WERI-Rb-1 (cell line): ENCODE measurements around the gene AKR7A3.

Experiments used
- DNase-seq: peaks from one replicate; pipeline ENCODE4 v3.0.0-alpha.2; 2020
- H3K27ac ChIP-seq: fragments of 250-450 bp; sonication (Bioruptor Pico); 2 replicates; pipeline ENCODE4 v1.5.1; 2020; ENCODE audit warnings: mild to moderate bottlenecking, moderate library complexity
- H3K27me3 ChIP-seq: fragments of 250-450 bp; sonication (Bioruptor Pico); 2 replicates; pipeline ENCODE4 v1.5.1; 2021; ENCODE audit warnings: mild to moderate bottlenecking, low read depth, moderate library complexity; ENCODE audit not compliant: insufficient read depth, severe bottlenecking
- H3K36me3 ChIP-seq: fragments of 250-450 bp; sonication (Bioruptor Pico); 2 replicates; pipeline ENCODE4 v1.5.1; 2020; ENCODE audit warnings: mild to moderate bottlenecking, moderate library complexity
- H3K4me3 ChIP-seq: 2 replicates; pipeline ENCODE4 v1.5.1; 2011; ENCODE audit warnings: low read depth, mild to moderate bottlenecking, control low read depth, low read length
- H3K9me3 ChIP-seq: fragments of 250-450 bp; sonication (Bioruptor Pico); 2 replicates; pipeline ENCODE4 v1.5.1; 2021; ENCODE audit warnings: mild to moderate bottlenecking, moderate library complexity; ENCODE audit not compliant: severe bottlenecking
- CTCF ChIP-seq: IDR thresholded peaks from 2 replicates; pipeline ENCODE4 v1.5.1; 2011; ENCODE audit warnings: low read depth, mild to moderate bottlenecking, control low read depth, inconsistent platforms, low read length

Gene AKR7A3

GRCh38 chr1:19317126-19317910 lies 28.7 kb upstream of the AKR7A3 start:
- Histone ChIP-seq H3K27me3 (no peaks in the 10 kb centered on the region), H3K27ac (no peak overlapping the region), H3K9me3 (no peaks in the 10 kb centered on the region), H3K4me3 (no peak overlapping the region), H3K36me3 (peaks cover 23% of the 10 kb centered on the region)
- 0 out of 2 replicates have a peak, but pooled peaks have one; percentile 8 for TF ChIP-seq CTCF
- no peak for DNase-seq

GRCh38 chr1:19315378-19316198 lies 27.0 kb upstream of the AKR7A3 start:
- H3K27me3 ChIP-seq: no peaks in the 10 kb centered on the region
- peak; percentile 68 for DNase-seq
- H3K27ac ChIP-seq: peak overlapping the region; percentile 61

GRCh38 chr1:19313961-19314882 lies 25.7 kb upstream of the AKR7A3 start:
- Histone ChIP-seq H3K4me3 (no peak overlapping the region), H3K9me3 (no peaks in the 10 kb centered on the region), H3K27me3 (no peaks in the 10 kb centered on the region), H3K27ac (no peak overlapping the region), H3K36me3 (peaks cover 31% of the 10 kb centered on the region)
- no peak for TF ChIP-seq CTCF
- DNase-seq: no peak

More at GRCh38 chr1:19315378-19316198, 27.0 kb upstream of the AKR7A3 start:
- Histone ChIP-seq H3K4me3 (no peak overlapping the region), H3K9me3 (no peaks in the 10 kb centered on the region), H3K36me3 (peaks cover 22% of the 10 kb centered on the region)
- no peak for TF ChIP-seq CTCF

GRCh38 chr1:19313636-19313959 lies 25.0 kb upstream of the AKR7A3 start:
- H3K9me3 ChIP-seq: no peaks in the 10 kb centered on the region
- H3K36me3 ChIP-seq: peaks cover 34% of the 10 kb centered on the region
- H3K27ac ChIP-seq: no peak overlapping the region
- DNase-seq: no peak
- TF ChIP-seq CTCF: no peak
- no peak overlapping the region for H3K4me3 ChIP-seq
- no peaks in the 10 kb centered on the region for H3K27me3 ChIP-seq

GRCh38 chr1:19312782-19313635 lies 24.4 kb upstream of the AKR7A3 start:
- Histone ChIP-seq H3K4me3 (peak overlapping the region; percentile 81), H3K9me3 (no peaks in the 10 kb centered on the region), H3K27me3 (no peaks in the 10 kb centered on the region), H3K27ac (peak overlapping the region; percentile 89), H3K36me3 (peaks cover 35% of the 10 kb centered on the region)
- no peak for TF ChIP-seq CTCF
- no peak for DNase-seq
